DMS 273 (cell line): ENCODE measurements around the gene RAPH1.
A peak's percentile ranks its signal among the peaks of the same experiment; 100 is the strongest.
"Not testable (repeated sequence)": the region's sequence is repeated elsewhere in the genome, so short reads cannot be mapped to it uniquely, and the experiment has no call there.

Source experiments
- DNase-seq: peaks from one replicate; lab custom pipeline; 2025; ENCODE audit not compliant: unreplicated experiment; lab: John Stamatoyannopoulos, UW

RAPH1 gene

GRCh38 chr2:203549406-203549805 lies 14.3 kb upstream of the RAPH1 start:
- no peak for DNase-seq

- DNase-seq = no peak
Measured at GRCh38 chr2:203548887-203549286, 13.8 kb upstream of the RAPH1 start.

- DNase-seq = no peak
Measured at GRCh38 chr2:203547356-203547755, 12.3 kb upstream of the RAPH1 start.

- no peak for DNase-seq
Measured at GRCh38 chr2:203544402-203544801, 9.3 kb upstream of the RAPH1 start.

- DNase-seq = no peak
Measured at GRCh38 chr2:203543898-203544328, 8.8 kb upstream of the RAPH1 start.

GRCh38 chr2:203540598-203540997 lies 5.5 kb upstream of the RAPH1 start:
- not testable (repeated sequence) for DNase-seq

- DNase-seq = not testable (repeated sequence)
Measured at GRCh38 chr2:203538237-203538636, 3.1 kb upstream of the RAPH1 start.

GRCh38 chr2:203536586-203536951 lies 1.5 kb upstream of the RAPH1 start:
- DNase-seq = not testable (repeated sequence)

- no peak for DNase-seq
Measured at GRCh38 chr2:203535784-203536585, 884 bp upstream of the RAPH1 start.

GRCh38 chr2:203534621-203535077 lies 452 bp downstream of the RAPH1 start:
- DNase-seq = peak; percentile 70

GRCh38 chr2:203533676-203534591 lies 1.2 kb downstream of the RAPH1 start:
- peak; percentile 37 for DNase-seq

- DNase-seq = peak; percentile 2
Measured at GRCh38 chr2:203532957-203533658, 2.0 kb downstream of the RAPH1 start.

- DNase-seq = no peak
Measured at GRCh38 chr2:203527719-203528118, 7.4 kb downstream of the RAPH1 start.

GRCh38 chr2:203513268-203513667 lies 21.8 kb downstream of the RAPH1 start:
- DNase-seq = not testable (repeated sequence)

- no peak for DNase-seq
Measured at GRCh38 chr2:203510941-203511305, 24.2 kb downstream of the RAPH1 start.

GRCh38 chr2:203510256-203510940 lies 24.7 kb downstream of the RAPH1 start:
- DNase-seq = no peak

GRCh38 chr2:203503460-203503859 lies 31.6 kb downstream of the RAPH1 start:
- not testable (repeated sequence) for DNase-seq

GRCh38 chr2:203501873-203502272 lies 33.2 kb downstream of the RAPH1 start:
- DNase-seq = no peak

GRCh38 chr2:203500951-203501350 lies 34.1 kb downstream of the RAPH1 start:
- DNase-seq = no peak

- DNase-seq = no peak
Measured at GRCh38 chr2:203500297-203500696, 34.8 kb downstream of the RAPH1 start.

- DNase-seq = no peak
Measured at GRCh38 chr2:203498161-203498560, 36.9 kb downstream of the RAPH1 start.
